H1 (cell line): Measurements from ENCODE around the gene TFB2M. TPM values are rescaled to one million over a fixed set of nuclear protein-coding genes. Genes with fewer than 3 reads are reported as not detected.

Experiments used
- polyA plus RNA-seq, 7 experiments: library from polyadenylated mRNA; depleted of rRNA in 3 of 7; stranded (reverse) in 5 of 7; unstranded in 2 of 7; fragments of >200 nt in 5 of 7; fragments of 200-250 nt in 2 of 7; gene quantifications; 1 replicate in 5 of 7; 2 replicates in 1 of 7; 4 replicates in 1 of 7; pipeline versions ENCODE4 v1.2.1 to v1.2.3, GENCODE V29; 2011 to 2013; ENCODE audit warnings: missing spikeins in 2 of 7, mixed read lengths in 2 of 7
- total RNA-seq: library from RNA; stranded (reverse); fragmentation: NEBNext Ultra II Directional; extraction: Animal tissue kit (Norgen Biotek cat#: 25700); gene quantifications from 2 replicates; pipeline ENCODE4 v1.2.1, GENCODE V29; 2021
- TF ChIP-seq, protein P1 (sequence below): fragments of 300-600 bp; sonication (generic); IDR thresholded peaks from 2 replicates; pipeline ENCODE4 v1.7.1; 2012; ENCODE audit warnings: low read length, moderate library complexity, mild to moderate bottlenecking, inconsistent platforms; ENCODE audit not compliant: insufficient replicate concordance

Gene TFB2M
- total and polyA plus RNA-seq, 2 of the 8 experiments (the other 6 are each of a cell fraction or from before 2014, with no cell fraction given), result 10.4 to 22.0 TPM

DNA sequence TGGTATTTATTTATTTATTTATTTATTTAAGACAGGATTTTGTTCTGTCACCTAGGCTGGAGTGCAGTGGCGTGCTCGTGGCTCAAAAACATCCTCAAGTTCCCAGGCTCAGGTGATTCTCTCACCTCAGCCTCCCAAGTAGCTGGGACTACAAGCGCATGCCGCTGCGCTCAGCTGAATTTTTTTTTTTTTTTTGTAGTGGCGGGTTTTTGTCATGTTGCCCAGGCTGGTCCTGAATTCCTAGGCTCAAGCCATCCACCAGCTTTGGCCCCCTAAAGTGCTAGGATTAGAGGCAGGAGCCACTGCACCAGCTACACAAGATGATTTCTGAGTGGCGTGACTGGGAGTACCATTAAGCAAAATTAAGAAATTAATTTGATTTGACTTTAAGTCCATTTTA lies 31.9 kb upstream of the TFB2M start (continued):
- TF ChIP-seq, protein P1, sequence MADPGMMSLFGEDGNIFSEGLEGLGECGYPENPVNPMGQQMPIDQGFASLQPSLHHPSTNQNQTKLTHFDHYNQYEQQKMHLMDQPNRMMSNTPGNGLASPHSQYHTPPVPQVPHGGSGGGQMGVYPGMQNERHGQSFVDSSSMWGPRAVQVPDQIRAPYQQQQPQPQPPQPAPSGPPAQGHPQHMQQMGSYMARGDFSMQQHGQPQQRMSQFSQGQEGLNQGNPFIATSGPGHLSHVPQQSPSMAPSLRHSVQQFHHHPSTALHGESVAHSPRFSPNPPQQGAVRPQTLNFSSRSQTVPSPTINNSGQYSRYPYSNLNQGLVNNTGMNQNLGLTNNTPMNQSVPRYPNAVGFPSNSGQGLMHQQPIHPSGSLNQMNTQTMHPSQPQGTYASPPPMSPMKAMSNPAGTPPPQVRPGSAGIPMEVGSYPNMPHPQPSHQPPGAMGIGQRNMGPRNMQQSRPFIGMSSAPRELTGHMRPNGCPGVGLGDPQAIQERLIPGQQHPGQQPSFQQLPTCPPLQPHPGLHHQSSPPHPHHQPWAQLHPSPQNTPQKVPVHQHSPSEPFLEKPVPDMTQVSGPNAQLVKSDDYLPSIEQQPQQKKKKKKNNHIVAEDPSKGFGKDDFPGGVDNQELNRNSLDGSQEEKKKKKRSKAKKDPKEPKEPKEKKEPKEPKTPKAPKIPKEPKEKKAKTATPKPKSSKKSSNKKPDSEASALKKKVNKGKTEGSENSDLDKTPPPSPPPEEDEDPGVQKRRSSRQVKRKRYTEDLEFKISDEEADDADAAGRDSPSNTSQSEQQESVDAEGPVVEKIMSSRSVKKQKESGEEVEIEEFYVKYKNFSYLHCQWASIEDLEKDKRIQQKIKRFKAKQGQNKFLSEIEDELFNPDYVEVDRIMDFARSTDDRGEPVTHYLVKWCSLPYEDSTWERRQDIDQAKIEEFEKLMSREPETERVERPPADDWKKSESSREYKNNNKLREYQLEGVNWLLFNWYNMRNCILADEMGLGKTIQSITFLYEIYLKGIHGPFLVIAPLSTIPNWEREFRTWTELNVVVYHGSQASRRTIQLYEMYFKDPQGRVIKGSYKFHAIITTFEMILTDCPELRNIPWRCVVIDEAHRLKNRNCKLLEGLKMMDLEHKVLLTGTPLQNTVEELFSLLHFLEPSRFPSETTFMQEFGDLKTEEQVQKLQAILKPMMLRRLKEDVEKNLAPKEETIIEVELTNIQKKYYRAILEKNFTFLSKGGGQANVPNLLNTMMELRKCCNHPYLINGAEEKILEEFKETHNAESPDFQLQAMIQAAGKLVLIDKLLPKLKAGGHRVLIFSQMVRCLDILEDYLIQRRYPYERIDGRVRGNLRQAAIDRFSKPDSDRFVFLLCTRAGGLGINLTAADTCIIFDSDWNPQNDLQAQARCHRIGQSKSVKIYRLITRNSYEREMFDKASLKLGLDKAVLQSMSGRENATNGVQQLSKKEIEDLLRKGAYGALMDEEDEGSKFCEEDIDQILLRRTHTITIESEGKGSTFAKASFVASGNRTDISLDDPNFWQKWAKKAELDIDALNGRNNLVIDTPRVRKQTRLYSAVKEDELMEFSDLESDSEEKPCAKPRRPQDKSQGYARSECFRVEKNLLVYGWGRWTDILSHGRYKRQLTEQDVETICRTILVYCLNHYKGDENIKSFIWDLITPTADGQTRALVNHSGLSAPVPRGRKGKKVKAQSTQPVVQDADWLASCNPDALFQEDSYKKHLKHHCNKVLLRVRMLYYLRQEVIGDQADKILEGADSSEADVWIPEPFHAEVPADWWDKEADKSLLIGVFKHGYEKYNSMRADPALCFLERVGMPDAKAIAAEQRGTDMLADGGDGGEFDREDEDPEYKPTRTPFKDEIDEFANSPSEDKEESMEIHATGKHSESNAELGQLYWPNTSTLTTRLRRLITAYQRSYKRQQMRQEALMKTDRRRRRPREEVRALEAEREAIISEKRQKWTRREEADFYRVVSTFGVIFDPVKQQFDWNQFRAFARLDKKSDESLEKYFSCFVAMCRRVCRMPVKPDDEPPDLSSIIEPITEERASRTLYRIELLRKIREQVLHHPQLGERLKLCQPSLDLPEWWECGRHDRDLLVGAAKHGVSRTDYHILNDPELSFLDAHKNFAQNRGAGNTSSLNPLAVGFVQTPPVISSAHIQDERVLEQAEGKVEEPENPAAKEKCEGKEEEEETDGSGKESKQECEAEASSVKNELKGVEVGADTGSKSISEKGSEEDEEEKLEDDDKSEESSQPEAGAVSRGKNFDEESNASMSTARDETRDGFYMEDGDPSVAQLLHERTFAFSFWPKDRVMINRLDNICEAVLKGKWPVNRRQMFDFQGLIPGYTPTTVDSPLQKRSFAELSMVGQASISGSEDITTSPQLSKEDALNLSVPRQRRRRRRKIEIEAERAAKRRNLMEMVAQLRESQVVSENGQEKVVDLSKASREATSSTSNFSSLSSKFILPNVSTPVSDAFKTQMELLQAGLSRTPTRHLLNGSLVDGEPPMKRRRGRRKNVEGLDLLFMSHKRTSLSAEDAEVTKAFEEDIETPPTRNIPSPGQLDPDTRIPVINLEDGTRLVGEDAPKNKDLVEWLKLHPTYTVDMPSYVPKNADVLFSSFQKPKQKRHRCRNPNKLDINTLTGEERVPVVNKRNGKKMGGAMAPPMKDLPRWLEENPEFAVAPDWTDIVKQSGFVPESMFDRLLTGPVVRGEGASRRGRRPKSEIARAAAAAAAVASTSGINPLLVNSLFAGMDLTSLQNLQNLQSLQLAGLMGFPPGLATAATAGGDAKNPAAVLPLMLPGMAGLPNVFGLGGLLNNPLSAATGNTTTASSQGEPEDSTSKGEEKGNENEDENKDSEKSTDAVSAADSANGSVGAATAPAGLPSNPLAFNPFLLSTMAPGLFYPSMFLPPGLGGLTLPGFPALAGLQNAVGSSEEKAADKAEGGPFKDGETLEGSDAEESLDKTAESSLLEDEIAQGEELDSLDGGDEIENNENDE, result no peak
